RWPE1 (cell line): ENCODE results near the gene TNFSF18.
"Not testable (repeated sequence)": the region's sequence is repeated elsewhere in the genome, so short reads cannot be mapped to it uniquely, and the experiment has no call there.

Source experiments
- CTCF ChIA-PET: fragments of 350-600 bp; sonication (Branson Sonifier 250); formaldehyde crosslinking; extraction: SDS; loops from one replicate; lab custom pipeline; 2021; lab: Yijun Ruan, JAX
- POLR2A ChIA-PET: fragments of 400-600 bp; formaldehyde crosslinking; extraction: SDS; loops from one replicate; lab custom pipeline; 2020; ENCODE audit warnings: antibody characterized with exemption; ENCODE audit not compliant: low non-redundant PET; lab: Yijun Ruan, JAX
- DNase-seq: peaks from one replicate; pipeline ENCODE4 v3.0.0; 2012; ENCODE audit warnings: low spot score
- H3K27ac ChIP-seq: fragments of 450-650 bp; 2 replicates; pipeline ENCODE4 v1.5.1; 2017
- TF ChIP-seq, protein P1 (sequence below): fragments of 450-650 bp; conservative IDR thresholded peaks from 2 replicates; pipeline ENCODE4 v1.5.1; 2017; ENCODE audit warnings: low read depth, mild to moderate bottlenecking

The TNFSF18 gene

GRCh38 chr1:173093691-173094445 is 43.1 kb upstream of the TNFSF18 start:
- TF ChIP-seq, protein P1, sequence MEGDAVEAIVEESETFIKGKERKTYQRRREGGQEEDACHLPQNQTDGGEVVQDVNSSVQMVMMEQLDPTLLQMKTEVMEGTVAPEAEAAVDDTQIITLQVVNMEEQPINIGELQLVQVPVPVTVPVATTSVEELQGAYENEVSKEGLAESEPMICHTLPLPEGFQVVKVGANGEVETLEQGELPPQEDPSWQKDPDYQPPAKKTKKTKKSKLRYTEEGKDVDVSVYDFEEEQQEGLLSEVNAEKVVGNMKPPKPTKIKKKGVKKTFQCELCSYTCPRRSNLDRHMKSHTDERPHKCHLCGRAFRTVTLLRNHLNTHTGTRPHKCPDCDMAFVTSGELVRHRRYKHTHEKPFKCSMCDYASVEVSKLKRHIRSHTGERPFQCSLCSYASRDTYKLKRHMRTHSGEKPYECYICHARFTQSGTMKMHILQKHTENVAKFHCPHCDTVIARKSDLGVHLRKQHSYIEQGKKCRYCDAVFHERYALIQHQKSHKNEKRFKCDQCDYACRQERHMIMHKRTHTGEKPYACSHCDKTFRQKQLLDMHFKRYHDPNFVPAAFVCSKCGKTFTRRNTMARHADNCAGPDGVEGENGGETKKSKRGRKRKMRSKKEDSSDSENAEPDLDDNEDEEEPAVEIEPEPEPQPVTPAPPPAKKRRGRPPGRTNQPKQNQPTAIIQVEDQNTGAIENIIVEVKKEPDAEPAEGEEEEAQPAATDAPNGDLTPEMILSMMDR: no peak
- ChIA-PET CTCF (interaction anchor here (0.6 kb wide), 3 partner anchors 122 to 374 kb away, joined by 3 to 5 read pairs (median 3); no protein-coding TSS in a partner anchor), POLR2A (no interaction called here)
- no peak for DNase-seq
- no peak overlapping the region for H3K27ac ChIP-seq

DNA sequence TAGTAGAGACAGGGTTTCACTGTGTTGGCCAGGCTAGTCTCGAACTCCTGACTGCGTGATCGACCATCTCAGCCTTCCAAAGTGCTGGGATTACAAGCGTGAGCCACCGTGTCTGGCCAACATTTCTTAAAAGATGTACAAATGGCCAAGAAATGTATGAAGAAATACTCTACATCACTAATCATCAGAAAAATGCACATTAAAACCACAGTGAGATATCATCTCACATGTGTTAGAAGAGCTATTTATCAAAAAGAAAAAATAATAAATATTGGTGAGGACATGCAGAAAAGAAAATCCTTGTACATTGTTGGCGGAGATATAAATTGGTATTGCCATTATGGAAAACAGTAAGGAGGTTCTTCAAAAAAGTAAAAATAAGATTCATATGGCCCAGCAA is 33.6 kb upstream of the TNFSF18 start:
- no peak for DNase-seq
- ChIA-PET POLR2A (no interaction called here), CTCF (no interaction called here)
- H3K27ac ChIP-seq: no peak overlapping the region
- TF ChIP-seq, protein P1: no peak

DNA sequence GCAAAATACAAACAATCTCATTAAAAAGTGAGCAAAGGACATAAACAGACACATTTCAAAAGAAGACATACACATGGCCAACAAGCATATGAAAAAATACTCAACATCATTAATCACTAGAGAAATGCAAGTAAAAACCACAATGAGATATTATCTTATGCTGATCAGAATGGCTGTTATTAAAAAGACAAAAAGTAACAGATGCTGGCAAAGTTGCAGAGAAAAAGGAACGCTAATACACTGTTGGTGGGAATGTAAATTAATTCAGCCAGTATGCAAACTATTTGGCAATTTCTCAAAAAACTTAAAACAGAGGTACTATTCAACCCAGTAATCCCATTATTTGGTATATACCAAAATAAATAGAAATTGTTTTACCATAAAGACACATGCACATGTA is 32.2 kb upstream of the TNFSF18 start:
- TF ChIP-seq, protein P1: no peak
- DNase-seq: no peak
- POLR2A ChIA-PET: no interaction called here
- CTCF ChIA-PET: no interaction called here
- no peak overlapping the region for H3K27ac ChIP-seq

DNA sequence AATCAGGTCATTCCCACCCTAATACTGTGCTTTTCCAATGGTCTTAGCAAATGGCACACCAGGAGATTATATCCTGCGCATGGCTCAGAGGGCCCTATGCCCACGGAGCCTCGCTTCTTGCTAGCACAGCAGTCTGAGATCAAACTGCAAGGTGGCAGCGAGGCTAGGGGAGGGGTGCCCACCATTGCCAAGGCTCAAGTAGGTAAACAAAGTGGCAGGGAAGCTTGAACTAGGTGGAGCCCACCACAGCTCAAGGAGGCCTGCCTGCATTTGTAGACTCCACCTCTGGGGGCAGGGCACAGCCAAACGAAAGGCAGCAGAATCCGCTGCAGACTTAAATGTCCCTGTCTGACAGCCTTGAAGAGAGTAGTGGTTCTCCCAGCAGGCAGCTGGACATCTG is 23.5 kb upstream of the TNFSF18 start:
- H3K27ac ChIP-seq, DNase-seq, POLR2A ChIA-PET: not testable (repeated sequence)
- CTCF ChIA-PET: interaction anchor here (0.6 kb wide), 1 partner anchor 388 kb away, joined by 5 read pairs; no protein-coding TSS in a partner anchor

DNA sequence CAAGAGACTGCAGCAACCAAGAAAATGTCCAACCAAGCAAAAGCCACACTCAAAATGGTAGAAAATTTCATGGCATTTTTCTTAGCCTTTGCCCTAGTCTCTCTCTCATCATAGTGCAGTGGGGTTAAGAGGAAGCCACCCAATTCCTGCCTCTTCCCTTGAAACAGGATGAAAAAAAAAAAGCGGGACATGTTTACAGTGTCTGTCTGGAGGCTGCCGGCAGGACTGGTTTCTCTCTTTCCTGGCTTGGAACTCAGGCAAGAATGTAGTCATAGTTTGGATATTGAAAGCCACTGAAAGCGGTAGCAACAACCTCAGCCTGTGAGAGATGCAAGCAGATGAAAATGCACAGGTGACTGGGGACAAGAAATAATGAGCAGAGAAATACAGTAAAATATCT is 13.3 kb upstream of the TNFSF18 start:
- no peak overlapping the region for H3K27ac ChIP-seq
- no peak for DNase-seq
- POLR2A ChIA-PET: no interaction called here
- TF ChIP-seq, protein P1: no peak
- CTCF ChIA-PET: no interaction called here

GRCh38 chr1:173063171-173063570 is 12.4 kb upstream of the TNFSF18 start:
- TF ChIP-seq, protein P1: no peak
- no peak for DNase-seq
- ChIA-PET POLR2A (no interaction called here), CTCF (no interaction called here)
- H3K27ac ChIP-seq: no peak overlapping the region

- DNase-seq: peak; percentile 87
- ChIA-PET POLR2A (no interaction called here), CTCF (no interaction called here)
- TF ChIP-seq, protein P1: no peak
- H3K27ac ChIP-seq: no peak overlapping the region
These were observed 11.6 kb upstream of the TNFSF18 start for GRCh38 chr1:173062150-173062938.
